ENCODE measurements around the gene DNAJB4. TPM values are rescaled to one million over a fixed set of nuclear protein-coding genes. Genes with fewer than 3 reads are reported as not detected.

The DNAJB4 gene
- total RNA-seq, 4 donors from 2014 or later: 74.1 to 123 (median 86.0) TPM

DNA sequence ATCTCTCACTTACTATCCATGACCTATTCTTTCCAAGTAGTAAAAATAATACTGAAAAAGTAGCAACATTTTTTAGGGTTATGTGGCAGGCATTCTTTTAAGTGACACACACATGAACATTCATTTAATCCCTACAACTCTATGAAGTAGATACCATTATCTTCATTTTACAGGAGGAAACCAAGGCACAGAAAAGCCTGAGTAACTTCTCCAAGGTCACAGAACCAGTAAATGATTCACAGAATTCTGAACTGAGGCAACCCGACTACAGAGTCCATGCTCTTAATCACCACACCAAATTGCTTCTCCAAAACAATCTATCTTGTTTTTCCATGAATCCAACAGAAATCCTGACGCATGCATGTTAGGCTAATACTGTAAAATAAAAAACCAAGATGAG is 43.3 kb upstream of the DNAJB4 start:
- TF ChIP-seq, protein P1, sequence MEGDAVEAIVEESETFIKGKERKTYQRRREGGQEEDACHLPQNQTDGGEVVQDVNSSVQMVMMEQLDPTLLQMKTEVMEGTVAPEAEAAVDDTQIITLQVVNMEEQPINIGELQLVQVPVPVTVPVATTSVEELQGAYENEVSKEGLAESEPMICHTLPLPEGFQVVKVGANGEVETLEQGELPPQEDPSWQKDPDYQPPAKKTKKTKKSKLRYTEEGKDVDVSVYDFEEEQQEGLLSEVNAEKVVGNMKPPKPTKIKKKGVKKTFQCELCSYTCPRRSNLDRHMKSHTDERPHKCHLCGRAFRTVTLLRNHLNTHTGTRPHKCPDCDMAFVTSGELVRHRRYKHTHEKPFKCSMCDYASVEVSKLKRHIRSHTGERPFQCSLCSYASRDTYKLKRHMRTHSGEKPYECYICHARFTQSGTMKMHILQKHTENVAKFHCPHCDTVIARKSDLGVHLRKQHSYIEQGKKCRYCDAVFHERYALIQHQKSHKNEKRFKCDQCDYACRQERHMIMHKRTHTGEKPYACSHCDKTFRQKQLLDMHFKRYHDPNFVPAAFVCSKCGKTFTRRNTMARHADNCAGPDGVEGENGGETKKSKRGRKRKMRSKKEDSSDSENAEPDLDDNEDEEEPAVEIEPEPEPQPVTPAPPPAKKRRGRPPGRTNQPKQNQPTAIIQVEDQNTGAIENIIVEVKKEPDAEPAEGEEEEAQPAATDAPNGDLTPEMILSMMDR (IDR thresholded peaks at IDR 0.05): no peak
- TF ChIP-seq POLR2A (IDR thresholded peaks at IDR 0.05): no peak
- no peak for TF ChIP-seq EP300 (IDR thresholded peaks at IDR 0.05)
- no peak for TF ChIP-seq POLR2AphosphoS5 (IDR thresholded peaks at IDR 0.05)
- ATAC-seq: no peak
- no peaks in the 10 kb centered on the region for H3K27me3 ChIP-seq
- WGBS, 2 donors (ENCODE audit: low coverage in 1 of 2): 84 to 89% methylated on average over 2 of the region's 2 CpGs
- H3K36me3 ChIP-seq: peaks cover 53 to 99% of the 10 kb centered on the region in 2 donors
- H3K4me1 ChIP-seq: peaks cover 0 to 28% (median 0%) of the 10 kb centered on the region in 3 donors
- H3K27ac ChIP-seq: no peak overlapping the region
- H3K9me3 ChIP-seq: no peaks in the 10 kb centered on the region
- no peak overlapping the region for H3K4me3 ChIP-seq

DNA sequence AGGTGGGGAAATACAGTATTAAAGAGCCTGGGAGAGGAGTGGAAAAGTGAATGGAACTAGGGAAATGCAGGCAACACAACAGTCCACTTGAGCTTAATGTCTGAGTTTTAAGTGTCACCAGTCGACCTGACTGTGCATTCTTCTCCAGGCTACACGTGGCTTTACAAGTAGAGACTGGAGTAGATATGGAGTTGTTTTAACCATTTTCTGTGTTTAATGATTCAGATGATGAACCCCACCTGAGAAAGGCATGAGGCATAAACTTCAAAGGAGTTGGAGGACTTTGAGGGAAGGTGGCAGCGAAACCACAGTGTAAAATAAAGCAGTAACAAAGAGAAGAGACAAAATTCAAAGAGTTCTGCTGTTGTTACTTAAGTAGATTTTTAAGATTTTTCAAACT is 38.4 kb upstream of the DNAJB4 start:
- no peak for ATAC-seq
- 76 to 100% methylated on average over 2 to 3 of the region's 3 CpGs for WGBS, 2 donors (ENCODE audit: low coverage in 1 of 2)
- Histone ChIP-seq H3K9me3 (no peaks in the 10 kb centered on the region), H3K4me1 (peaks cover 0 to 55% (median 0%) of the 10 kb centered on the region in 3 donors), H3K36me3 (peaks cover 43 to 87% of the 10 kb centered on the region in 2 donors), H3K27ac (no peak overlapping the region), H3K27me3 (no peaks in the 10 kb centered on the region), H3K4me3 (no peak overlapping the region)
- TF ChIP-seq EP300 (IDR thresholded peaks at IDR 0.05) (no peak), POLR2AphosphoS5 (IDR thresholded peaks at IDR 0.05) (no peak), POLR2A (IDR thresholded peaks at IDR 0.05) (no peak)
- TF ChIP-seq, protein P1 (IDR thresholded peaks at IDR 0.05): no peak

DNA sequence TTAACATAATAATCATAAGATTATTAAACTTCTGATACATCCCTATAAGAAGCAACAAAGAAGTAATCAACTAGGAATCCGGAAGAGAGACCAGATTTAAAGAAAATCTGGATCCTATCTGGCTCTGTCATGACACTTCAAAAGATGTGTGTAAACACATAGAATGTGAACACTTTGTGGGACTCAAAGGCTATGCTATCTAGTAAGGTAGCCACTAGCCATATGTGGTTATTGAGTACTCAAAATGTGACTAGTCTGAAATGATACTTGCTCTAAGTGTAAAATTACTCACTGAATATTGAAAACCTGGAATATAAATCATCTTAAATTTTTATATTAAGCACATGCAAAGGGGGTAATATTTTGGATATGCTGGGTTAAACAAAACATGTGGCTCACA is 34.5 kb upstream of the DNAJB4 start:
- no peaks in the 10 kb centered on the region for H3K9me3 ChIP-seq
- peaks cover 7 to 48% of the 10 kb centered on the region in 2 donors for H3K36me3 ChIP-seq

DNA sequence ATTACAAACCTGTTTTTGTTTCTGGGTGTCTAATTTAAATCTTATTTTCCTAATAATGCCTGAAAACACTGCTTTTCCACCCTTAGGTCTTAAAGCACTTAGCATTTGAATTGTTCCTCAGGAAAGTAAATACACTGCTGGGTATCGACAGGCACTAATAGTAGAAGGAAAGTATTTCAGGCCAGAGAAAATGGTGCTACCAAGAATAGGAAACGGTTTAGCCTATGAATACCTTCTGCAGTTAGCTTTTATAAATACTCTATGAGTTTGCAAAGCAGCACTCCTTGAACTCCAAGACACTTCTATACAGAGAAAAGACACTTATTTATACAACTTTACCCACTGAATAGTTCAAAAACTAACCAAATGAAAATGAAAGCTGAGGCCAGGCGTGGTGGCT is 32.7 kb upstream of the DNAJB4 start:
- H3K4me3 ChIP-seq: no peak overlapping the region
- 52 to 71% methylated on average over 2 to 3 of the region's 3 CpGs for WGBS, 2 donors (ENCODE audit: low coverage in 1 of 2)
- no peaks in the 10 kb centered on the region for H3K27me3 ChIP-seq
- TF ChIP-seq POLR2A (IDR thresholded peaks at IDR 0.05): no peak
- H3K27ac ChIP-seq: peak overlapping the region in 1 of 4 donors; percentile 3
- ATAC-seq: no peak
- peaks cover 3 to 29% of the 10 kb centered on the region in 2 donors for H3K36me3 ChIP-seq
- H3K4me1 ChIP-seq: peaks cover 0 to 95% (median 11%) of the 10 kb centered on the region in 3 donors
- H3K9me3 ChIP-seq: no peaks in the 10 kb centered on the region

More for the DNA sequence above, 34.5 kb upstream of the DNAJB4 start:
- 42 to 57% methylated on average over 1 of the region's 1 CpG for WGBS, 2 donors (ENCODE audit: low coverage in 1 of 2)
- TF ChIP-seq, protein P1 (IDR thresholded peaks at IDR 0.05): no peak
- TF ChIP-seq EP300 (IDR thresholded peaks at IDR 0.05): no peak
- TF ChIP-seq POLR2A (IDR thresholded peaks at IDR 0.05): no peak
- TF ChIP-seq POLR2AphosphoS5 (IDR thresholded peaks at IDR 0.05): no peak
- H3K27me3 ChIP-seq: no peaks in the 10 kb centered on the region
- ATAC-seq: no peak
- H3K27ac ChIP-seq: no peak overlapping the region
- H3K4me1 ChIP-seq: peaks cover 0 to 85% (median 3%) of the 10 kb centered on the region in 3 donors
- H3K4me3 ChIP-seq: no peak overlapping the region

DNA sequence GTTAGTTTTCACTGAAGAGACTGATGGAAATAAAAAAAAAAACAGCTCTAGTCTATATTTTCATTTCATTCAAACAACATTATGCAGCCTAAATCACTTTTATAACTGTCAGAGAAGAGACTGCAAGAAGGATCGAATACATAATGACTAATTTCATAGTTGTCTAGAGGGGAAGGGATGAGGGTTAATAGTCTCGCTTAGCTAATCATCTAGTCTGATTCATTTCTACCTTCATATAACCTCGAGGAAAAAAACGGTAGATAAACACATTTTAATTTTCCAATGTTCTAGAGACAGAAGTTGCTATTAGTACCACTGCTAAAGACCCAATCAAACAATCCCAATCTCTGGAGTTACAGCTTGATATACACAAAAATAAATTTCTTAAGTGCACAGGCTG is 29.4 kb upstream of the DNAJB4 start:
- Histone ChIP-seq H3K9me3 (no peaks in the 10 kb centered on the region), H3K27me3 (no peaks in the 10 kb centered on the region), H3K27ac (peak overlapping the region in 2 of 4 donors; percentile 96 to 98), H3K4me3 (peak overlapping the region in 1 of 2 donors; percentile 80), H3K4me1 (peaks cover 0 to 75% (median 15%) of the 10 kb centered on the region in 3 donors), H3K36me3 (peaks cover 0 to 5% of the 10 kb centered on the region in 2 donors)
- 7 to 9% methylated on average over 4 of the region's 4 CpGs for WGBS, 2 donors (ENCODE audit: low coverage in 1 of 2)
- ATAC-seq: no peak
- TF ChIP-seq EP300 (IDR thresholded peaks at IDR 0.05) (no peak), POLR2AphosphoS5 (IDR thresholded peaks at IDR 0.05) (no peak), POLR2A (IDR thresholded peaks at IDR 0.05) (no peak)
- TF ChIP-seq, protein P1 (IDR thresholded peaks at IDR 0.05): no peak
